IMR-90 (cell line): Measurements from ENCODE around the gene C2orf74. TPM values are rescaled to one million over a fixed set of nuclear protein-coding genes. Genes with fewer than 3 reads are reported as not detected.
A peak's percentile ranks its signal among the peaks of the same experiment; 100 is the strongest.

Source experiments
- ATAC-seq: fragments of 200-7000 bp; cut with Tn5 transposase; 2 replicates; pipeline ENCODE4 v1.9.1; 2020; ENCODE audit warnings: low read depth, mild to moderate bottlenecking, moderate library complexity
- BruUV-seq: library from RNA; stranded (reverse); fragments of 400-500 nt; replicated peaks from 2 replicates; lab custom pipeline; 2021; lab: Mats Ljungman, UMichigan
- CTCF ChIA-PET: fragments of 300-600 bp; formaldehyde crosslinking; extraction: SDS; loops from one replicate; lab custom pipeline; 2021; ENCODE audit warnings: antibody characterized with exemption; lab: Yijun Ruan, JAX
- POLR2A ChIA-PET: fragments of 300-600 bp; sonication (Branson Sonifier 250); formaldehyde crosslinking; loops from one replicate; lab custom pipeline; 2022; ENCODE audit warnings: antibody characterized with exemption; ENCODE audit not compliant: unreplicated experiment; lab: Charles Lee
- DNase-seq: peaks from one replicate; pipeline ENCODE4 v3.0.0; 2013
- H2AFZ ChIP-seq: replicated peaks from 2 replicates; pipeline ENCODE3; 2013; ENCODE audit warnings: low read length, mild to moderate bottlenecking; ENCODE audit not compliant: poor library complexity
- H2AK5ac ChIP-seq: 2 replicates; pipeline ENCODE4 v1.6.1; 2013; ENCODE audit warnings: low read depth, low read length, inconsistent platforms
- H2AK9ac ChIP-seq: replicated peaks from 2 replicates; pipeline ENCODE3; 2013; ENCODE audit warnings: mild to moderate bottlenecking, low read depth, low read length, moderate library complexity; ENCODE audit not compliant: poor library complexity
- H2BK120ac ChIP-seq: 2 replicates; pipeline ENCODE4 v1.6.1; 2013; ENCODE audit warnings: low read depth, low read length, inconsistent platforms
- H2BK15ac ChIP-seq: 3 replicates; pipeline ENCODE4 v1.6.1; 2013; ENCODE audit warnings: low read depth, low read length, inconsistent platforms
- H2BK20ac ChIP-seq: 2 replicates; pipeline ENCODE4 v1.6.1; 2013; ENCODE audit warnings: low read depth, mild to moderate bottlenecking, inconsistent platforms, low read length, moderate library complexity
- H2BK5ac ChIP-seq: 2 replicates; pipeline ENCODE4 v1.6.1; 2013; ENCODE audit warnings: mild to moderate bottlenecking, low read depth, low read length, inconsistent platforms; ENCODE audit not compliant: poor library complexity, severe bottlenecking
- H3K14ac ChIP-seq: replicated peaks from 2 replicates; pipeline ENCODE4 v1.6.1; 2013; ENCODE audit warnings: low read depth, low read length, inconsistent platforms
- H3K18ac ChIP-seq: 2 replicates; pipeline ENCODE4 v1.6.1; 2013; ENCODE audit warnings: low read depth, low read length, control low read depth
- H3K23ac ChIP-seq: 2 replicates; pipeline ENCODE4 v1.6.1; 2013; ENCODE audit warnings: low read depth, low read length, inconsistent platforms
- H3K27ac ChIP-seq: 2 replicates; pipeline ENCODE4 v1.5.1; 2013; ENCODE audit warnings: mild to moderate bottlenecking, control low read depth, low read length; ENCODE audit not compliant: insufficient read depth
- H3K27me3 ChIP-seq: 2 replicates; pipeline ENCODE4 v1.6.1; 2013; ENCODE audit warnings: low read length; ENCODE audit not compliant: control insufficient read depth, insufficient read depth
- H3K36me3 ChIP-seq: 2 replicates; pipeline ENCODE4 v1.6.1; 2013; ENCODE audit warnings: low read length, mixed read lengths; ENCODE audit not compliant: control insufficient read depth, insufficient read depth
- H3K4ac ChIP-seq: 2 replicates; pipeline ENCODE4 v1.6.1; 2013; ENCODE audit warnings: low read depth, low read length, inconsistent platforms
- H3K4me1 ChIP-seq: 2 replicates; pipeline ENCODE4 v1.6.1; 2013; ENCODE audit warnings: low read length, mixed read lengths; ENCODE audit not compliant: control insufficient read depth, insufficient read depth
- H3K4me2 ChIP-seq: 2 replicates; pipeline ENCODE4 v1.6.1; 2013; ENCODE audit warnings: low read depth, mild to moderate bottlenecking, control low read depth, low read length, moderate library complexity
- H3K4me3 ChIP-seq: 2 replicates; pipeline ENCODE4 v1.5.1; 2013; ENCODE audit warnings: low read depth, mild to moderate bottlenecking, control low read depth, low read length, moderate library complexity; ENCODE audit not compliant: insufficient read depth
- H3K56ac ChIP-seq: 2 replicates; pipeline ENCODE4 v1.6.1; 2013; ENCODE audit warnings: low read length, inconsistent platforms; ENCODE audit not compliant: insufficient read depth; ENCODE audit errors: extremely low read depth
- H3K79me1 ChIP-seq, 2 experiments: 2 replicates each; pipeline ENCODE4 v1.6.1; 2013; ENCODE audit warnings: low read length in 2 of 2, inconsistent platforms in 1 of 2, low read depth in 1 of 2
- H3K9ac ChIP-seq: 2 replicates; pipeline ENCODE4 v1.6.1; 2013; ENCODE audit warnings: low read depth, low read length, control low read depth
- H3K9me1 ChIP-seq: 2 replicates; pipeline ENCODE4 v1.6.1; 2013; ENCODE audit warnings: low read length, inconsistent platforms; ENCODE audit not compliant: insufficient read depth
- H3K9me3 ChIP-seq: 2 replicates; pipeline ENCODE4 v1.6.1; 2013; ENCODE audit warnings: low read length; ENCODE audit not compliant: control insufficient read depth, insufficient read depth
- H4K20me1 ChIP-seq: 2 replicates; pipeline ENCODE4 v1.6.1; 2013; ENCODE audit warnings: low read length, inconsistent platforms; ENCODE audit not compliant: insufficient read depth
- H4K5ac ChIP-seq: 2 replicates; pipeline ENCODE4 v1.6.1; 2013; ENCODE audit warnings: mild to moderate bottlenecking, low read depth, low read length, control low read depth
- H4K8ac ChIP-seq, 2 experiments: 2 replicates each; pipeline ENCODE4 v1.6.1; 2013; ENCODE audit warnings: low read depth in 2 of 2, low read length in 2 of 2, control low read depth in 1 of 2, inconsistent platforms in 1 of 2
- H4K91ac ChIP-seq: 2 replicates; pipeline ENCODE4 v1.6.1; 2013; ENCODE audit warnings: low read depth, low read length, inconsistent platforms; ENCODE audit not compliant: insufficient read depth
- MAFK ChIP-seq: IDR thresholded peaks from 2 replicates; pipeline ENCODE4 v1.6.1; 2012; ENCODE audit warnings: low read depth, low read length, improper control_type of control experiment
- MXI1 ChIP-seq: IDR thresholded peaks from 2 replicates; pipeline ENCODE4 v1.6.1; 2012; ENCODE audit warnings: low read depth, mild to moderate bottlenecking, low read length, moderate library complexity, borderline replicate concordance
- RCOR1 ChIP-seq: IDR thresholded peaks from 2 replicates; pipeline ENCODE4 v1.6.1; 2012; ENCODE audit warnings: mild to moderate bottlenecking, low read length, improper control_type of control experiment; ENCODE audit not compliant: insufficient replicate concordance
- WGBS, 2 experiments: methylation state at CpG; one replicate each; pipeline versions ENCODE4 v1.1.5 to v1.1.7; 2013; ENCODE audit warnings: missing lambda C conversion rate in 2 of 2; ENCODE audit not compliant: insufficient read length in 1 of 2; ENCODE audit errors: extremely low coverage in 2 of 2; 5-methylcytosine and 5-hydroxymethylcytosine counted together
- dilution Hi-C: fragments of 300-500 bp; cut with HindIII; formaldehyde crosslinking; loops from one replicate; pipeline ENCODE4 v1.14.3; 2018; ENCODE audit warnings: low sequenced_read_pairs; ENCODE audit not compliant: unreplicated experiment
- in situ Hi-C: fragments of 300-500 bp; cut with MboI; formaldehyde crosslinking; loops from 3 replicates; pipeline ENCODE4 v1.14.3; 2019; ENCODE audit warnings: low sequenced_read_pairs, inconsistent platforms, mixed read lengths
- intact Hi-C: fragments of 100-400 bp; cut with micrococcal nuclease; formaldehyde crosslinking; loops from 2 replicates; pipeline ENCODE4 v1.10.0; 2022
- polyA plus RNA-seq, 3 experiments: library from polyadenylated mRNA; depleted of rRNA; stranded (reverse); fragments of >200 nt; gene quantifications; 2 replicates each; pipeline ENCODE4 v1.2.3, GENCODE V29; 2012; ENCODE audit warnings: low replicate concordance in 1 of 3
- total RNA-seq: library from RNA; depleted of rRNA; stranded (reverse); fragments of >200 nt; gene quantifications from 2 replicates; pipeline ENCODE4 v1.2.3, GENCODE V29; 2012

C2orf74 gene
- total and polyA plus RNA-seq, 2 of the 4 experiments (the other 2 are of a cell fraction): 8.4 to 21.9 TPM

DNA sequence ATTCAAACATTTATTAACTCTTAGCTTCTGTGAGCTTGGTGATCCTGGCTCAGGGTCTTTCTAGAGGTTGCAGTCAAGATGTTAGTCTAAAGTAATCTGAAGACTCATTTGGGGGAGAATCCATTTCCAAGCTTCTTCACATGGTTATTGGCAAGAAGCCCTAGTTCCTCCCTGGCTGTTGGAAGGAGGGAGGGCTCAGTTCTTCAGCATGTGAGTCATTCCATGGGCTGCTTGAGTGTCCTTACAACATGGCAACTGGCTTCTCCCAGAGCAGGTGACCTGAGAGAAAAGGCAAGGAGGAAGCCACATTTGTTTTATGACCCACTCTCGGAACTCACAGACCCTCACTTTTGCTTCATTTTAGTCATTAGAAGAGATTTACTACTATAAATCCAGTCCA, 10.6 kb upstream of the C2orf74 start:
- CTCF ChIA-PET: no interaction called here
- Histone ChIP-seq H4K8ac (no peak overlapping the region), H4K91ac (no peak overlapping the region), H3K79me1 (no peaks in the 10 kb centered on the region; a peak in 2 of 4 replicates), H3K9me3 (0 out of 2 replicates have a peak, but pooled peaks cover 3% of the 10 kb centered on the region), H2AFZ (no peak overlapping the region), H3K18ac (no peak overlapping the region), H4K20me1 (no peaks in the 10 kb centered on the region), H2BK120ac (no peak overlapping the region), H3K23ac (no peak overlapping the region), H3K4me1 (no peaks in the 10 kb centered on the region), H3K27me3 (no peaks in the 10 kb centered on the region), H2BK5ac (no peak overlapping the region), H3K4me3 (no peak overlapping the region), H3K9me1 (no peaks in the 10 kb centered on the region; the same call in 1 of the 2 replicates), H3K36me3 (peaks cover 20% of the 10 kb centered on the region), H2AK9ac (no peak overlapping the region), H3K27ac (no peak overlapping the region), H3K14ac (no peak overlapping the region), H2BK20ac (no peak overlapping the region), H2BK15ac (no peak overlapping the region), H3K4ac (no peak overlapping the region), H2AK5ac (no peak overlapping the region), H4K5ac (no peak overlapping the region), H3K4me2 (no peak overlapping the region), H3K9ac (no peak overlapping the region), H3K56ac (no peak overlapping the region)
- dilution Hi-C loops (no loop called here), in situ Hi-C loops (no loop called here), intact Hi-C loops (no loop called here)
- TF ChIP-seq MXI1 (no peak), MAFK (no peak), RCOR1 (no peak)
- ATAC-seq: no peak
- DNase-seq: peak; percentile 32
- WGBS, 2 experiments: no CpG with 5 or more reads among the region's 1 CpG
- BruUV-seq: no TSS peak
- POLR2A ChIA-PET: no interaction called here
